H1 (cell line): ENCODE measurements around the gene NFASC. TPM values are rescaled to one million over a fixed set of nuclear protein-coding genes. Genes with fewer than 3 reads are reported as not detected.

Experiments
- CTCF ChIA-PET: fragments of 300-600 bp; sonication (Branson Sonifier 250); formaldehyde crosslinking; loops from one replicate; lab custom pipeline; 2021; ENCODE audit not compliant: partially characterized antibody; lab: Charles Lee
- POLR2A ChIA-PET: fragments of 300-600 bp; sonication (Branson Sonifier 250); formaldehyde crosslinking; loops from one replicate; lab custom pipeline; 2021; ENCODE audit warnings: inconsistent platforms; ENCODE audit not compliant: partially characterized antibody; lab: Charles Lee
- DNase-seq, 2 experiments: peaks; one replicate each; pipeline versions ENCODE4 v3.0.0 to v3.0.0-alpha.2; 2010 to 2022; ENCODE audit warnings: low spot score in 2 of 2, low read depth in 1 of 2, mixed read lengths in 1 of 2
- FAIRE-seq: peaks from 2 replicates; lab custom pipeline; 2011; peaks lifted over from hg19 to GRCh38; lab: Jason Lieb, UNC
- H2AFZ ChIP-seq: 2 replicates; pipeline ENCODE4 v1.8.1; 2012; ENCODE audit warnings: low read length, inconsistent platforms
- H2AK5ac ChIP-seq: 2 replicates; pipeline ENCODE4 v1.6.1; 2013; ENCODE audit warnings: low read depth, low read length
- H2BK120ac ChIP-seq: replicated peaks from 2 replicates; pipeline ENCODE3; 2013; ENCODE audit warnings: low read depth, low read length, inconsistent platforms
- H2BK12ac ChIP-seq: 2 replicates; pipeline ENCODE4 v1.6.1; 2013; ENCODE audit warnings: low read depth, low read length
- H2BK15ac ChIP-seq: 2 replicates; pipeline ENCODE4 v1.6.1; 2013; ENCODE audit warnings: low read length
- H2BK20ac ChIP-seq: 2 replicates; pipeline ENCODE4 v1.6.1; 2013; ENCODE audit warnings: low read length
- H2BK5ac ChIP-seq: 2 replicates; pipeline ENCODE4 v1.6.1; 2013; ENCODE audit warnings: low read depth, low read length
- H3K14ac ChIP-seq: 2 replicates; pipeline ENCODE4 v1.6.1; 2013; ENCODE audit warnings: inconsistent platforms; ENCODE audit not compliant: insufficient read length
- H3K18ac ChIP-seq: 2 replicates; pipeline ENCODE4 v1.6.1; 2013; ENCODE audit warnings: low read length; ENCODE audit errors: extremely low read depth
- H3K23ac ChIP-seq: 2 replicates; pipeline ENCODE4 v1.6.1; 2013; ENCODE audit warnings: inconsistent platforms; ENCODE audit not compliant: insufficient read length
- H3K23me2 ChIP-seq: 2 replicates; pipeline ENCODE4 v1.6.1; 2013; ENCODE audit warnings: low read depth, low read length
- H3K27ac ChIP-seq: 2 replicates; pipeline ENCODE4 v1.6.1; 2011; ENCODE audit warnings: low read depth, low read length, inconsistent platforms
- H3K27me3 ChIP-seq, 4 experiments: replicated peaks in 1 of 4; 1 replicate in 1 of 4; 2 replicates in 3 of 4; pipeline versions ENCODE4 v1.6.1 to v1.8.1; 2011 to 2013; ENCODE audit warnings: low read length in 3 of 4, mild to moderate bottlenecking in 3 of 4, inconsistent platforms in 2 of 4, mixed read lengths in 2 of 4, moderate library complexity in 1 of 4; ENCODE audit not compliant: control insufficient read depth in 3 of 4, insufficient read depth in 3 of 4; ENCODE audit errors: extremely low read depth in 1 of 4
- H3K36me3 ChIP-seq, 4 experiments: 2 replicates each; pipeline versions ENCODE4 v1.6.1 to v1.8.1; 2011 to 2013; ENCODE audit warnings: mild to moderate bottlenecking in 4 of 4, low read length in 3 of 4, moderate library complexity in 2 of 4, control low read depth in 1 of 4, inconsistent platforms in 1 of 4; ENCODE audit not compliant: insufficient read depth in 4 of 4, control insufficient read depth in 2 of 4
- H3K4ac ChIP-seq: replicated peaks from 2 replicates; pipeline ENCODE3; 2013; ENCODE audit warnings: low read length, low read depth, mixed read lengths, inconsistent platforms; ENCODE audit not compliant: insufficient read length
- H3K4me1 ChIP-seq, 4 experiments: replicated peaks in 1 of 4; 1 replicate in 1 of 4; 2 replicates in 3 of 4; pipeline versions ENCODE4 v1.6.1 to v1.8.1; 2011 to 2013; ENCODE audit warnings: low read length in 3 of 4, inconsistent platforms in 2 of 4, mixed read lengths in 1 of 4; ENCODE audit not compliant: insufficient read depth in 4 of 4, control insufficient read depth in 3 of 4
- H3K4me2 ChIP-seq, 2 experiments: 2 replicates each; pipeline versions ENCODE4 v1.6.1 to v1.8.1; 2011 to 2013; ENCODE audit warnings: low read depth in 2 of 2, low read length in 2 of 2, control low read depth in 1 of 2, inconsistent platforms in 1 of 2, mild to moderate bottlenecking in 1 of 2; ENCODE audit not compliant: insufficient read depth in 1 of 2
- H3K4me3 ChIP-seq, 4 experiments: fragments of 200-600, 300-600 bp in 1 of 4; sonication (generic), shearing (Covaris generic), sonication (Bioruptor Twin) in 1 of 4; 2 replicates each; pipeline versions ENCODE4 v1.5.1 to v1.8.1; 2011 to 2016; ENCODE audit warnings: low read length in 4 of 4, low read depth in 3 of 4, control low read depth in 2 of 4, inconsistent platforms in 2 of 4, mild to moderate bottlenecking in 2 of 4, mixed read lengths in 1 of 4, moderate library complexity in 1 of 4; ENCODE audit not compliant: insufficient read depth in 2 of 4; ENCODE audit errors: extremely low read depth in 1 of 4
- H3K56ac ChIP-seq: replicated peaks from 2 replicates; pipeline ENCODE3; 2013; ENCODE audit warnings: low read depth, mild to moderate bottlenecking, mixed read lengths, low read length, inconsistent platforms; ENCODE audit not compliant: insufficient read length
- H3K79me1 ChIP-seq: 2 replicates; pipeline ENCODE4 v1.6.1; 2013; ENCODE audit warnings: low read depth, low read length, control low read depth
- H3K79me2 ChIP-seq, 2 experiments: 2 replicates each; pipeline versions ENCODE4 v1.6.1 to v1.8.1; 2012 to 2013; ENCODE audit warnings: low read length in 2 of 2, mild to moderate bottlenecking in 2 of 2, inconsistent platforms in 1 of 2; ENCODE audit not compliant: insufficient read depth in 2 of 2, control insufficient read depth in 1 of 2
- H3K9ac ChIP-seq, 4 experiments: replicated peaks in 1 of 4; 1 replicate in 1 of 4; 2 replicates in 3 of 4; pipeline versions ENCODE4 v1.6.1 to v1.8.1; 2011 to 2013; ENCODE audit warnings: low read depth in 3 of 4, low read length in 3 of 4, control low read depth in 2 of 4, mild to moderate bottlenecking in 2 of 4, moderate library complexity in 2 of 4, inconsistent platforms in 1 of 4; ENCODE audit errors: extremely low read depth in 1 of 4
- H3K9me3 ChIP-seq, 2 experiments: 2 replicates each; pipeline versions ENCODE4 v1.6.1 to v1.8.1; 2012 to 2013; ENCODE audit warnings: mild to moderate bottlenecking in 2 of 2, moderate library complexity in 2 of 2, control low read depth in 1 of 2, inconsistent platforms in 1 of 2, low read depth in 1 of 2, low read length in 1 of 2, mixed read lengths in 1 of 2; ENCODE audit not compliant: insufficient read depth in 2 of 2
- H4K20me1 ChIP-seq, 2 experiments: replicated peaks in 1 of 2; 2 replicates each; pipeline versions ENCODE3 to v1.8.1; 2011 to 2013; ENCODE audit warnings: inconsistent platforms in 2 of 2, low read length in 2 of 2, mild to moderate bottlenecking in 1 of 2; ENCODE audit not compliant: insufficient read depth in 2 of 2, control insufficient read depth in 1 of 2
- H4K5ac ChIP-seq: 2 replicates; pipeline ENCODE4 v1.6.1; 2013; ENCODE audit warnings: low read length, low read depth, mixed read lengths, inconsistent platforms; ENCODE audit not compliant: insufficient read length
- H4K8ac ChIP-seq: 2 replicates; pipeline ENCODE4 v1.8.0; 2013; ENCODE audit warnings: mild to moderate bottlenecking, moderate library complexity, low read length, inconsistent platforms; ENCODE audit not compliant: insufficient read depth; ENCODE audit errors: extremely low read depth
- H4K91ac ChIP-seq: replicated peaks from 2 replicates; pipeline ENCODE3; 2013; ENCODE audit warnings: low read length, mixed read lengths, inconsistent platforms; ENCODE audit not compliant: insufficient read length
- BRCA1 ChIP-seq: IDR thresholded peaks from 2 replicates; pipeline ENCODE4 v1.6.1; 2012; ENCODE audit warnings: low read depth, low read length, improper control_type of control experiment
- CHD2 ChIP-seq: IDR thresholded peaks from 2 replicates; pipeline ENCODE4 v1.6.1; 2012; ENCODE audit warnings: low read length, improper control_type of control experiment
- E2F6 ChIP-seq: IDR thresholded peaks from 2 replicates; pipeline ENCODE4 v1.6.1; 2012; ENCODE audit warnings: inconsistent platforms
- GABPA ChIP-seq: IDR thresholded peaks from 2 replicates; pipeline ENCODE4 v1.6.1; 2011; ENCODE audit warnings: mild to moderate bottlenecking, low read length, moderate library complexity, borderline replicate concordance; ENCODE audit not compliant: insufficient read depth
- MAX ChIP-seq: IDR thresholded peaks from 2 replicates; pipeline ENCODE4 v1.6.1; 2012; ENCODE audit warnings: inconsistent platforms
- NANOG ChIP-seq: IDR thresholded peaks from 2 replicates; pipeline ENCODE4 v1.6.1; 2011; ENCODE audit warnings: low read length, low read depth, mild to moderate bottlenecking, inconsistent platforms; ENCODE audit not compliant: insufficient read depth, poor library complexity, severe bottlenecking
- POLR2AphosphoS5 ChIP-seq: IDR thresholded peaks from 2 replicates; pipeline ENCODE4 v1.6.1; 2011; ENCODE audit warnings: low read depth, low read length
- SIRT6 ChIP-seq: IDR thresholded peaks from one replicate; pipeline ENCODE4 v1.7.1; 2012; ENCODE audit warnings: low read length, inconsistent platforms
- USF2 ChIP-seq: IDR thresholded peaks from 2 replicates; pipeline ENCODE4 v1.6.1; 2011; ENCODE audit warnings: low read length, improper control_type of control experiment
- WGBS, 2 experiments: shearing (Covaris generic) in 1 of 2; methylation state at CpG; one replicate each; pipeline versions ENCODE4 v1.1.6 to v1.1.7; 2013 to 2015; ENCODE audit warnings: low lambda C conversion rate in 2 of 2, mixed read lengths in 2 of 2, inconsistent platforms in 1 of 2, low coverage in 1 of 2, missing lambda C conversion rate in 1 of 2; ENCODE audit not compliant: insufficient replicate concordance in 2 of 2, insufficient coverage in 1 of 2, insufficient read length in 1 of 2; ENCODE audit errors: extremely low coverage in 1 of 2, missing lambda C conversion rate in 1 of 2; 5-methylcytosine and 5-hydroxymethylcytosine counted together
- polyA plus RNA-seq, 7 experiments: library from polyadenylated mRNA; depleted of rRNA in 3 of 7; stranded (reverse) in 5 of 7; unstranded in 2 of 7; fragments of >200 nt in 5 of 7; fragments of 200-250 nt in 2 of 7; gene quantifications; 1 replicate in 5 of 7; 2 replicates in 1 of 7; 4 replicates in 1 of 7; pipeline versions ENCODE4 v1.2.1 to v1.2.3, GENCODE V29; 2011 to 2013; ENCODE audit warnings: missing spikeins in 2 of 7, mixed read lengths in 2 of 7
- total RNA-seq: library from RNA; stranded (reverse); fragmentation: NEBNext Ultra II Directional; extraction: Animal tissue kit (Norgen Biotek cat#: 25700); gene quantifications from 2 replicates; pipeline ENCODE4 v1.2.1, GENCODE V29; 2021

The NFASC gene
- total and polyA plus RNA-seq, 2 of the 8 experiments (the other 6 are each of a cell fraction or from before 2014, with no cell fraction given) = 5.0 to 15.2 TPM

GRCh38 chr1:204880906-204881305, 10.2 kb downstream of the NFASC start:
- H3K4me2 ChIP-seq = no peak overlapping the region

More at GRCh38 chr1:204880906-204881305, 10.2 kb downstream of the NFASC start:
- no peak overlapping the region for H3K18ac ChIP-seq
- H3K23ac ChIP-seq = no peak overlapping the region
- no peak overlapping the region for H2AK5ac ChIP-seq
- H3K4me3 ChIP-seq = no peak overlapping the region
- CTCF ChIA-PET = interaction anchor here (0.8 to 1.5 kb wide), 4 partner anchors 53 to 261 kb away, joined by 3 read pairs; no protein-coding TSS in a partner anchor
- H2AFZ ChIP-seq = no peak overlapping the region
- H2BK120ac ChIP-seq = no peak overlapping the region
- no peak overlapping the region for H2BK5ac ChIP-seq
- no peak overlapping the region; the same call in 1 of the 2 replicates for H4K8ac ChIP-seq
- H4K91ac ChIP-seq = no peak overlapping the region
- no peak for FAIRE-seq
- no peak overlapping the region for H3K9ac ChIP-seq
- H2BK12ac ChIP-seq = no peak overlapping the region
- no peak overlapping the region for H2BK20ac ChIP-seq
- no peaks in the 10 kb centered on the region for H4K20me1 ChIP-seq
- no peak for DNase-seq
- H3K9me3 ChIP-seq = no peaks in the 10 kb centered on the region
- no peak overlapping the region for H3K56ac ChIP-seq
- H3K23me2 ChIP-seq = no peaks in the 10 kb centered on the region
- H2BK15ac ChIP-seq = no peak overlapping the region
- H3K36me3 ChIP-seq = no peaks in the 10 kb centered on the region
- H4K5ac ChIP-seq = no peak overlapping the region
- TF ChIP-seq USF2 = no peak
- no peak for TF ChIP-seq E2F6
- no peak for TF ChIP-seq GABPA
- no peak for TF ChIP-seq SIRT6
- TF ChIP-seq CHD2 = no peak
- TF ChIP-seq BRCA1 = no peak
- TF ChIP-seq MAX = no peak
- TF ChIP-seq POLR2AphosphoS5 = no peak
- TF ChIP-seq NANOG = no peak
- H3K79me2 ChIP-seq = no peaks in the 10 kb centered on the region
- no peak overlapping the region for H3K14ac ChIP-seq
- POLR2A ChIA-PET = interaction anchor here (1.1 kb wide), 1 partner anchor 10 kb away, joined by 3 read pairs; no protein-coding TSS in a partner anchor
- 87% methylated on average over 7 of the region's 7 CpGs; no CpG with 5 or more reads in 1 of the 2 experiments for WGBS, 2 experiments
- H3K79me1 ChIP-seq = no peaks in the 10 kb centered on the region
- no peak overlapping the region for H3K27ac ChIP-seq
- H3K27me3 ChIP-seq = no peaks in the 10 kb centered on the region
- peaks cover 0 to 7% (median 4%) of the 10 kb centered on the region in 4 experiments; a peak in 4 of 7 replicates for H3K4me1 ChIP-seq
- no peak overlapping the region for H3K4ac ChIP-seq
